ENCODE measurements around the gene CDKL5.

Gene CDKL5

GRCh38 chrX:18702362-18703195 is 277.2 kb downstream of the CDKL5 start:
- DNase-seq (ENCODE audit: low read depth, low spot score): no peak
- Histone ChIP-seq H3K4me3 (no peak overlapping the region), H3K27ac (no peak overlapping the region), H3K9ac (ENCODE audit: insufficient read length) (no peak overlapping the region), H3K36me3 (ENCODE audit: insufficient read depth, low read length) (no peaks in the 10 kb centered on the region), H3K9me3 (ENCODE audit: low read depth, low read length) (no peaks in the 10 kb centered on the region)
- no peak for TF ChIP-seq POLR2AphosphoS5 (IDR thresholded peaks at IDR 0.05; ENCODE audit: borderline replicate concordance, low read depth, low read length)
- TF ChIP-seq FOXP2 (optimal IDR thresholded peaks at IDR 0.05; ENCODE audit: control extremely low read depth, extremely low read length, insufficient read depth): no peak
- TF ChIP-seq EZH2 (IDR thresholded peaks at IDR 0.05): no peak

All from SK-N-MC (cell line).